ENCODE data around the gene AP1S1.

AP1S1 gene

DNA sequence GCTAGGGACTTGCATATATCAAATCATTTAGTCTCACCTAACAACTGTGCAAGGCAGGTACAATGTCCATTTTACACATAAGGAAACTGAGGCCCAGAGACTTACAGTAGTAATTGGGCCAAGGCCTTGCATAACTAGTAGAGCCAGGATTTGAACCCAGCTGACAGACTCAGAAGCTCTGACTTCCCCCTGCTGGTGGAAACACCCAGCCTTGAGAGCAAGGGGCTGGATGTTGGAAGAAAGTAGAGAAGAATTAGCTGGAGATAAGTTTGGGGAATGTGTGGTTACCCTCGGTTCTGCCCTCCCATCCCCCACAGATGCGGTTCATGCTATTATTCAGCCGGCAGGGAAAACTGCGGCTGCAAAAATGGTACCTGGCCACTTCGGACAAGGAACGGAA is 2.0 kb downstream of the AP1S1 start:
- Histone ChIP-seq H3K27ac (ENCODE audit: insufficient read depth, low read depth, low read length, poor library complexity, severe bottlenecking) (no peak overlapping the region), H3K36me3 (ENCODE audit: control insufficient read depth, insufficient read depth, low read length) (no peaks in the 10 kb centered on the region), H3K4me1 (ENCODE audit: control insufficient read depth, insufficient read depth, low read length) (peaks cover 10% of the 10 kb centered on the region), H3K4me3 (ENCODE audit: insufficient read depth, low read depth, low read length) (no peak overlapping the region), H3K27me3 (ENCODE audit: control insufficient read depth, insufficient read depth, low read length, poor library complexity, severe bottlenecking) (peaks cover 3% of the 10 kb centered on the region), H3K9me3 (ENCODE audit: control insufficient read depth, low read length) (no peaks in the 10 kb centered on the region)
- WGBS, 2 experiments, result 74 to 77% methylated on average over 6 of the region's 6 CpGs

DNA sequence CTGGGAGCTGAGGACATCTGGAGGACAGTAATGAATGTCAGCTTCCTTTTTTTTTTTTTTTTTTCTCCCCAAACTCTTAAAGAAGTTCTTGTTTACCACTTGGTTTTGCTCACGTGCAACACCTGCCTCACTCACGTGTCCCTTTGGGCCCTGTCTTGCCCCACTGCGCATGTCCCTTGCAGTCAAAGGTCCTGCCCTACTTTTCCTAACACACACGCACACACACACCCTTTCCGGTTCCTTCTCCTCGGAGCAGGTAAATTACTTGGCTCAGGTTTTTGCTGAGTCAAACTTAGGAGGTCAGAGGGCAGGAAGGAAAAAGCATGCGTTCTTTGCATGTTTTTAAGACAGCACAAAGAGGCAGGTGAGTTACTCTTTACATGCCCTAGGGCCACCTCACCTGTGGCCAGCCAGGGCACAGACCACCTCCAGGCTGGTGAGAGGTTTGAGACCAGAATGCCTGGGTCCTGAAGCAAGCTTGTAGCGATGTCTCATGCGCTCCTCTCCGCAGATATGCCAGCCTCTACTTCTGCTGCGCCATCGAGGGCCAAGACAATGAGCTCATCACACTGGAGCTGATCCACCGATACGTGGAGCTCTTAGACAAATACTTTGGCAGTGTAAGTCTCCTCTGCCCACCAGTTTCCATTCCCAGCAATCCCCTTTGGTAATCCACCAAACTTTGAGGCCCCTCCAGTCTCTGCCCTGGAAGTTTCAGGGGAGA is 2.8 kb downstream of the AP1S1 start:
- Histone ChIP-seq H3K4me1 (ENCODE audit: control insufficient read depth, insufficient read depth, low read length) (peaks cover 12% of the 10 kb centered on the region), H3K36me3 (ENCODE audit: control insufficient read depth, insufficient read depth, low read length) (no peaks in the 10 kb centered on the region), H3K4me3 (ENCODE audit: insufficient read depth, low read depth, low read length) (no peak overlapping the region), H3K27me3 (ENCODE audit: control insufficient read depth, insufficient read depth, low read length, poor library complexity, severe bottlenecking) (peaks cover 11% of the 10 kb centered on the region), H3K27ac (ENCODE audit: insufficient read depth, low read depth, low read length, poor library complexity, severe bottlenecking) (no peak overlapping the region), H3K9me3 (ENCODE audit: control insufficient read depth, low read length) (no peaks in the 10 kb centered on the region)
- WGBS, 2 experiments, result 87% methylated on average over 14 of the region's 14 CpGs

DNA sequence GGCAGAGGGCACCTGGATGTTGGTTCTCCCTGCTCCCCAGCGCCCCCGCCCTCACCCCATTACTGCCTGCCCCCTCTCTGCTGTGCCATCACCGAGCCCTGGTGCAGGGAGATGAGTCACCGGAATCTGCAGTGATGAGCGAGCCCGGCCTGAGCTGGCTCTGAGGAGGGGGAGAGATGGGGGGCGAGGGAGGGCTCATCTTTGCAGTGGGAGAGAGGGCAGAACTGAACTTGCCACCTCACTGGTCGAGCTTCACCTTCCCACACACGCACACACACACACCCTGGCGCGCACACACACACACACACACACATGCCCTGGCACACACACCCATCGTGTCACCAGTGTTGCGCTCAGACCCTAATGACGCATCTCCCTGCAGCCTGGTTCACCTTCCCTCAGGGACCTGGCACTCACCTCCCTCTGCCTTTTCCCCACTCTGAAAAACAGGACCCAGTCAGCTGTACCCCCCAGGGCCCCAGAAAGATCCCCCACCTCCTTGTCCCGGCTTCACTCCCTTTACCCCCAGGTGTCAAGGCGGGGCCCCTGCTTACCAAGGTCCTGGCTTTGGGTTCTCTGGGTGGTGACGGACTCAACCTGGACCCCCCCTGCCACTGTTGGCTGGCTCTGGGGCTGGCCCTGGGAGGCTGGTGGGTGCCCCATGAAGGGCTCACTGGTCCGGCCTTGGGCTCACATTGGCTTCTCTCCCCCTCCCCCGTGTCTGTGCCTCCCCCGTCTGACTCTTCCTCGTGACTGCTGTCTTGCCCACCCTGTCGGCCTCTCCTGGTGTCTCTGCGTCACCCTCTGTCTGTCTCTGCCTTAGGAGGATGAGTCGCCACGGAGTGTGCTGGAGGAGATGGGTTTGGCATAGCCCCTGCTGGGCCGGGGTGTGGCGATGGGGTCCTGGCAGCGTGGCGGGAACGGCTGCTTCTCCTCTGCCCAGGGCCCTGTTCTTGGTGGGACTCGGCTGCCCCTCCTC is 5.7 kb downstream of the AP1S1 start:
- Histone ChIP-seq H3K27me3 (ENCODE audit: control insufficient read depth, insufficient read depth, low read length, poor library complexity, severe bottlenecking) (peaks cover 39% of the 10 kb centered on the region), H3K4me1 (ENCODE audit: control insufficient read depth, insufficient read depth, low read length) (peaks cover 35% of the 10 kb centered on the region), H3K9me3 (ENCODE audit: control insufficient read depth, low read length) (no peaks in the 10 kb centered on the region), H3K27ac (ENCODE audit: insufficient read depth, low read depth, low read length, poor library complexity, severe bottlenecking) (no peak overlapping the region), H3K36me3 (ENCODE audit: control insufficient read depth, insufficient read depth, low read length) (no peaks in the 10 kb centered on the region), H3K4me3 (ENCODE audit: insufficient read depth, low read depth, low read length) (no peak overlapping the region)
- 58 to 59% methylated on average over 30 to 31 of the region's 31 CpGs for WGBS, 2 experiments

DNA sequence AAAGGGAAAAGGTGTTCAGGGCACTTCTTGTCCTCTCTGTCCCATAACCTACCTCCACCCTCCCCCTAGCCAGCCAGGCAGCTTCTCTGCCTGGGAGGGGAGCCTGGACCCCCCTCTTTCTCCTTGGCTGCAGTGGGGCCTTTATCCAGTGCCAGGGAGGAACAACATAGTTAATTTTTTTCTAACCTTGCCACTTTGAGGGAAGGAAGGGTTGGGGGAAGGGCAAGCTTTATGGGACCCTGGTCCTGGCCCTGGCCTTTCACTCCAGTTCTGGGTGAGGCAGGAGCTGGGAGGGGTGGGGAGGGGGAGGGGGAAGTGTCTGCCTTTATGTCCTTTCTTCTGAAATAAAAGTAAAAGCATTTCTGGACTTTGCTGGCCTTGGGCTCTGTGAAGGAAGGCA is 6.6 kb downstream of the AP1S1 start:
- Histone ChIP-seq H3K4me1 (ENCODE audit: control insufficient read depth, insufficient read depth, low read length) (peaks cover 34% of the 10 kb centered on the region), H3K9me3 (ENCODE audit: control insufficient read depth, low read length) (no peaks in the 10 kb centered on the region), H3K27ac (ENCODE audit: insufficient read depth, low read depth, low read length, poor library complexity, severe bottlenecking) (no peak overlapping the region), H3K4me3 (ENCODE audit: insufficient read depth, low read depth, low read length) (no peak overlapping the region), H3K27me3 (ENCODE audit: control insufficient read depth, insufficient read depth, low read length, poor library complexity, severe bottlenecking) (peaks cover 49% of the 10 kb centered on the region), H3K36me3 (ENCODE audit: control insufficient read depth, insufficient read depth, low read length) (no peaks in the 10 kb centered on the region)

DNA sequence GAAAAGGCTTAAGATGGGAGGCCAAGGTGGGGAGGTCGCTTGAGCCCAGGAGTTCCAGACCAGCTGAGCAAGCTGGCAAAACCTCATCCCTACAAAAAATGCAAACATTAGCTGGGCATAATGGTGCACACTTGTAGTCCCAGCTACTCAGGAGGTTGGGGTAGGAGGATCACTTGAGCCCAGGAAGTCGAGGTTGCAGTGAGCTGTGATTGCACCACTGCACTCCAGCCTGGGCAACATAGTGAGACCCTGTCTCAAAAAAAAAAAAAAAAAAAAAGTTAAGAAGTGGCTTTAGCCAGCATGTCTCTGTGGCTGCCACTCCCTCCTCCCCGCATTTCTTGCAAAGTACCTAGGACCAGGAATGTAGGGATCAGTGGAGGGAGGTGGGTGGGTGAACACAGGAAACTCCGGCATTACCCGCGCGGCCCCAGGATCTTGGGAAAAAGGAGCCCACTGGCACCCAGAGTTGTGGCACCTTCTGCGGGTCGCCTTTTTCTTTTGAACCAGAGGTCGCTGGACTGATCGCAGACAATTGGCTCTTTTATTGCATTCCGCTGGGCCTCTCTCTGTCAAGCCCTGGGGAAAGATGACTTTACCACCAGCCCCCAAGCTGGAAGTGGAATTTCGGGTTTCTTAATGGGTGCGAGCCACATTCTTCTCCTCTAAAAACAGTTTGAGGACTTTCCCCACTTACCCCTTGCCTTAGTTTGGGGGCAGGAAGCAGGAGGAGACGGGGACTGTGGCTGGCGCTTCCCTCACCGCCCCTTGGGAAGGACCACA is 7.6 kb downstream of the AP1S1 start:
- H3K9me3 ChIP-seq (ENCODE audit: control insufficient read depth, low read length), result no peaks in the 10 kb centered on the region
- peak overlapping the region; percentile 22 for H3K27ac ChIP-seq (ENCODE audit: insufficient read depth, low read depth, low read length, poor library complexity, severe bottlenecking)
- 47 to 51% methylated on average over 16 to 17 of the region's 17 CpGs for WGBS, 2 experiments
- H3K27me3 ChIP-seq (ENCODE audit: control insufficient read depth, insufficient read depth, low read length, poor library complexity, severe bottlenecking), result peaks cover 58% of the 10 kb centered on the region
- peaks cover 42% of the 10 kb centered on the region for H3K4me1 ChIP-seq (ENCODE audit: control insufficient read depth, insufficient read depth, low read length)
- H3K36me3 ChIP-seq (ENCODE audit: control insufficient read depth, insufficient read depth, low read length), result no peaks in the 10 kb centered on the region
- H3K4me3 ChIP-seq (ENCODE audit: insufficient read depth, low read depth, low read length), result no peak overlapping the region

DNA sequence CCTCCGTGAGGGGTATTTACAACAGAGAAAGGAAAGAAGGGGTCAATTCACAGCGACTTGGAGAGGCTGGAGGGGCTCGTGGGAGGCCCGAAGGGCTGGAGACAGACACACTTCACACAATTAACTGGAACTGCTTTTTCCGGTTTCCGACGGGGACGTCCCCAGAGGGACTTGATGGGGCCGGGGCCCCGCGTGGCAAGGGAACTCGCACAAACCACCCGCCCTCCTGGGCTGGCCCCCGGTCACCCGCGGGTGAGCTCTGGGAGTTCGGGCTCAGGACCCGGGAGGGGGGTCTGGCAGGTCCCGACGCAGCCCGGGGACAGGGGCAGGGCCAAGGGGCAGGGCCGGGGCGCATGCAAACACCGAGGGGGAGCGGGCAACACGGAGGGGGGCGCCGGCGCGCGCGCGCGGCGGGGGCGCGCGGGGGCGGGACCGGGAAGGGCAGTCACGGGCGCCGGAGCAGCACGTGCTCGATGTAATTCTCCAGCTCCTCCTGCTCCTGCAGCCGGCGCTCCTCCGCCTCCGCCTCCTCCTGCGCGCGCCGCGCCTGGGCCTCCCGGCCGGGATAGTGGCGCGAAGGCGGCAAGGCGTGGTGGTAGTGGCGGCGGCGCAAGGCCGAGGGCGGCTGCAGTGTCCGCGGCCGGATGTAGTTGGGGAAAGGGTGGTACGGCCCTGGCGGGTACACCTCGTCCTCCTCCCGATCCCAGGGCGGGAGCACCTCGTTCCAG is 8.4 kb downstream of the AP1S1 start:
- H3K4me1 ChIP-seq (ENCODE audit: control insufficient read depth, insufficient read depth, low read length), result peaks cover 51% of the 10 kb centered on the region
- peak overlapping the region; percentile 32 for H3K4me3 ChIP-seq (ENCODE audit: insufficient read depth, low read depth, low read length)
- peak overlapping the region; percentile 22 for H3K27ac ChIP-seq (ENCODE audit: insufficient read depth, low read depth, low read length, poor library complexity, severe bottlenecking)
- peaks cover 67% of the 10 kb centered on the region for H3K27me3 ChIP-seq (ENCODE audit: control insufficient read depth, insufficient read depth, low read length, poor library complexity, severe bottlenecking)
- 0 to 1% methylated on average over 74 of the region's 74 CpGs for WGBS, 2 experiments
- H3K9me3 ChIP-seq (ENCODE audit: control insufficient read depth, low read length), result no peaks in the 10 kb centered on the region
- no peaks in the 10 kb centered on the region for H3K36me3 ChIP-seq (ENCODE audit: control insufficient read depth, insufficient read depth, low read length)

DNA sequence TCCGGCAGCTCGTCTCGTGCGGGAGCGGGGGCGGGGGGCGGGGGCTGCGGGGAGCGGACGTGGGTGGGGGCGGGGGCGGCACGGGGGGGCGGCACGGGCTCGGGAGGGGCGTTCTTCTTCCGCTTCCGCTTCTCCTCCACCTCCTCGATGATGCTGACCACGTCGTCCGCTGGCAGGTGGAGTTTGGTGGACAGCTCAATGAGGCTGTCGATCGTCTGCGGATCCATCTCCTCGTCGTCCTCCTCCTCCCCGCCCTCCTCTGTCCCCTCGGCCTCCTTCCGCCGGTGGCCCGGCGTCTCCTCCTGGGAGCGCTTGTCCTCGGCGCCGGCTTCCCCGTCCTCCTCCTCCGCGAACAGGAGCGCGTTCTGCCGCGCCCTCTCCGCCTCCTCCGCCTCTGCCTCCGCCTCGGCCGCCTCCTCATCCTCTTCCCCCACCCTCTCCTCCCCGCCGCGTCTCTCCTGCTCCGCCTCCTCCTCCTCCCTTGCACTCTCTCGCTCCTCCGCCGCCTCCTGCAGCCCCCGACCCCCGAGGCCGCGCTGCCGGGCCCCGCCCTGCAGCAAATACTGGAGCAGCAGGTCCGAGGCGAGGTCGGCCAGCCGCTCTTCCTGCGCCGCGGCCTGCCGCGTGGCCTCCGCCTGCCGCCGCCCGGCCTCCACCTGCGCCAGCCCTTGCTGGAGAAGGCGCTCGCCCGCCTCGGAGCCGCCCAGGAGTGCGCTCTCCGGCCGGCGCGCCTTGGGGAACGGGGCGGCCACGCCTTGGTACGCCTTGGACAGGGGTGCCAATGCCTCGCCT is 9.2 kb downstream of the AP1S1 start:
- Histone ChIP-seq H3K27me3 (ENCODE audit: control insufficient read depth, insufficient read depth, low read length, poor library complexity, severe bottlenecking) (peaks cover 74% of the 10 kb centered on the region), H3K27ac (ENCODE audit: insufficient read depth, low read depth, low read length, poor library complexity, severe bottlenecking) (no peak overlapping the region)

DNA sequence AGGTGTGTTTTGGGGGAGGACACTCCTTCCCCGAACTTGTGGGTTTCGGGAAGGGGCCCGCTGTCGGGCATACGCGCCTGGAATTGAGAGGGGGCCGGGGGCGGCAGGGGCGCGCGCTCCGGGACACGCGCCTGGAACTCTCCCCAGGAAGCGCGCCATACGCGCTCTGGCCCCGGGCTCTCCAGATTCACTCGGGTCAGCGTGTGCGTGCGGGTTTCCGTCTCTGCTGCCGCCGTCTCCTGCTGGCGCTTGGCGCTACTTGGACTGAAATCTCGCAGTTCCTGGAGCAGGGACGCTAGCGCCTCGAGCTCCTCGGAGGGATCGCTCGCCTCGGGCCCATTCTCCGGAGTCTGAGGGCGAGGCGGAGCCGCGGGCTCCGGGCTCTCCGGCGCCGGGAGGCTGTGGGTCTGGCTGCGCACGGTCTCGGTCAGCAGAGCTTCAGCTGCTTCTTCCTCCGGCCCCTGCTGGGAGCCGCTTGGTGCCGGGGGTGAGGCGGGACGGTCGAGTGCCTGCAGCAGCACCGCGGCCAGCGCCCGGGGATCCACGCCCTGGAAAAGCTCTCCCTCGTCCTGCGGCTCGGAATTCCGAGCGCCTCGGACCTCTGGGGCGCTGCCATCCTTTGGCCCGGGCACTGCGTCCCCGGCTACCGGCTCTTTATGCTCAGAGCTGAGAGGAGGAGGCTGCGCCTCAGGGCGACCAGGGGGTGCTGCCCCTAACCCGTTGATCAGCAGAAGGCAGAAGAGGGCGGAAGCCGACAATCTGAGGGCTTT is 10.0 kb downstream of the AP1S1 start:
- no peak overlapping the region for H3K27ac ChIP-seq (ENCODE audit: insufficient read depth, low read depth, low read length, poor library complexity, severe bottlenecking)
- peak overlapping the region; percentile 35 for H3K4me3 ChIP-seq (ENCODE audit: insufficient read depth, low read depth, low read length)
- H3K36me3 ChIP-seq (ENCODE audit: control insufficient read depth, insufficient read depth, low read length), result no peaks in the 10 kb centered on the region
- WGBS, 2 experiments, result 1% methylated on average over 75 of the region's 75 CpGs
- H3K9me3 ChIP-seq (ENCODE audit: control insufficient read depth, low read length), result no peaks in the 10 kb centered on the region
- peaks cover 57% of the 10 kb centered on the region for H3K4me1 ChIP-seq (ENCODE audit: control insufficient read depth, insufficient read depth, low read length)
- peaks cover 82% of the 10 kb centered on the region for H3K27me3 ChIP-seq (ENCODE audit: control insufficient read depth, insufficient read depth, low read length, poor library complexity, severe bottlenecking)

More for the DNA sequence above, 9.2 kb downstream of the AP1S1 start:
- H3K36me3 ChIP-seq (ENCODE audit: control insufficient read depth, insufficient read depth, low read length), result no peaks in the 10 kb centered on the region
- WGBS, 2 experiments, result 0% methylated on average over 92 of the region's 92 CpGs
- peak overlapping the region; percentile 35 for H3K4me3 ChIP-seq (ENCODE audit: insufficient read depth, low read depth, low read length)
- no peaks in the 10 kb centered on the region for H3K9me3 ChIP-seq (ENCODE audit: control insufficient read depth, low read length)
- H3K4me1 ChIP-seq (ENCODE audit: control insufficient read depth, insufficient read depth, low read length), result peaks cover 57% of the 10 kb centered on the region
